Upper lobe of right lung (tissue), 1 donor: Measurements from ENCODE around the gene ANKRD62. TPM values are rescaled to one million over a fixed set of nuclear protein-coding genes. Genes with fewer than 3 reads are reported as not detected.

Experiments used
- ATAC-seq: fragments of 200-7000 bp; cut with Tn5 transposase; one replicate; pipeline ENCODE4 v1.9.1; 2020; ENCODE audit warnings: mild to moderate bottlenecking, moderate library complexity
- DNase-seq: peaks from one replicate; pipeline ENCODE4 v3.0.0-alpha.2; 2020
- H3K27ac ChIP-seq: fragments of 200-600 bp; one replicate; pipeline ENCODE4 v1.8.0; 2022
- H3K27me3 ChIP-seq: fragments of 200-600 bp; one replicate; pipeline ENCODE4 v1.8.0; 2022; ENCODE audit warnings: mild to moderate bottlenecking
- H3K36me3 ChIP-seq: fragments of 200-600 bp; one replicate; pipeline ENCODE4 v1.8.0; 2022
- H3K4me1 ChIP-seq: fragments of 200-600 bp; one replicate; pipeline ENCODE4 v1.8.0; 2022
- H3K4me3 ChIP-seq: fragments of 200-600 bp; one replicate; pipeline ENCODE4 v1.8.0; 2022; ENCODE audit warnings: mild to moderate bottlenecking
- H3K9me3 ChIP-seq: fragments of 200-600 bp; one replicate; pipeline ENCODE4 v1.8.0; 2022
- CTCF ChIP-seq: fragments of 200-600 bp; IDR thresholded peaks from one replicate; pipeline ENCODE4 v1.8.0; 2022; ENCODE audit warnings: antibody characterized with exemption
- intact Hi-C: fragments of 100-400 bp; cut with DNase I; formaldehyde crosslinking; loops from one replicate; pipeline ENCODE4 v1.11.0; 2022
- total RNA-seq: library from RNA; stranded (reverse); fragmentation: NEBNext Ultra II Directional; extraction: Animal tissue kit (Norgen Biotek cat#: 25700); gene quantifications from one replicate; pipeline ENCODE4 v1.2.1, GENCODE V29; 2021
- donor health status: DM: no; HTN: yes; CAD: no; lungs with severe emphysema.

The ANKRD62 gene
- total RNA-seq, 1 donor from 2014 or later = 0.12 TPM

GRCh38 chr18:12154361-12154760 lies 60.7 kb downstream of the ANKRD62 start:
- no peak for TF ChIP-seq CTCF
- Histone ChIP-seq H3K27ac (no peak overlapping the region), H3K9me3 (no peaks in the 10 kb centered on the region), H3K27me3 (no peaks in the 10 kb centered on the region), H3K4me3 (no peak overlapping the region), H3K4me1 (no peaks in the 10 kb centered on the region), H3K36me3 (no peaks in the 10 kb centered on the region)
- DNase-seq = no peak
- intact Hi-C loops = no loop called here
- ATAC-seq = peak; percentile 46

- TF ChIP-seq CTCF = no peak
- DNase-seq = no peak
- H3K36me3 ChIP-seq = no peaks in the 10 kb centered on the region
- ATAC-seq = no peak
- intact Hi-C loops = no loop called here
- H3K9me3 ChIP-seq = no peaks in the 10 kb centered on the region
- H3K4me3 ChIP-seq = no peak overlapping the region
- no peaks in the 10 kb centered on the region for H3K4me1 ChIP-seq
- H3K27me3 ChIP-seq = no peaks in the 10 kb centered on the region
- no peak overlapping the region for H3K27ac ChIP-seq
Observed at GRCh38 chr18:12155996-12156395, 62.4 kb downstream of the ANKRD62 start.

- ATAC-seq = no peak
- TF ChIP-seq CTCF = no peak
- Histone ChIP-seq H3K4me3 (no peak overlapping the region), H3K9me3 (no peaks in the 10 kb centered on the region), H3K4me1 (no peaks in the 10 kb centered on the region), H3K27me3 (no peaks in the 10 kb centered on the region), H3K27ac (no peak overlapping the region), H3K36me3 (no peaks in the 10 kb centered on the region)
- no peak for DNase-seq
- intact Hi-C loops = no loop called here
Observed at GRCh38 chr18:12159446-12159845, 65.8 kb downstream of the ANKRD62 start.

GRCh38 chr18:12162786-12163185 lies 69.1 kb downstream of the ANKRD62 start:
- TF ChIP-seq CTCF = no peak
- Histone ChIP-seq H3K4me1 (no peaks in the 10 kb centered on the region), H3K27me3 (no peaks in the 10 kb centered on the region), H3K36me3 (no peaks in the 10 kb centered on the region), H3K27ac (no peak overlapping the region), H3K9me3 (peaks cover 2% of the 10 kb centered on the region), H3K4me3 (no peak overlapping the region)
- DNase-seq = no peak
- no peak for ATAC-seq
- intact Hi-C loops = no loop called here

GRCh38 chr18:12165038-12165768 lies 71.6 kb downstream of the ANKRD62 start:
- H3K36me3 ChIP-seq = no peaks in the 10 kb centered on the region
- peaks cover 2% of the 10 kb centered on the region for H3K9me3 ChIP-seq
- intact Hi-C loops = no loop called here
- ATAC-seq = no peak
- TF ChIP-seq CTCF = no peak
- H3K4me1 ChIP-seq = no peaks in the 10 kb centered on the region
- no peaks in the 10 kb centered on the region for H3K27me3 ChIP-seq
- H3K27ac ChIP-seq = no peak overlapping the region
- DNase-seq = no peak
- no peak overlapping the region for H3K4me3 ChIP-seq

Other genes starting within 250 kb of the ANKRD62 start
- gene CHMP1B, start 242.4 kb upstream of the ANKRD62 start, total RNA-seq = 42.6 TPM
- 67.0 TPM for gene MPPE1, start 185.5 kb upstream of the ANKRD62 start, total RNA-seq
- gene IMPA2, start 112.3 kb upstream of the ANKRD62 start, total RNA-seq = 54.6 TPM
- not detected for gene CIDEA, start 160.5 kb downstream of the ANKRD62 start, total RNA-seq
- gene TUBB6, start 214.4 kb downstream of the ANKRD62 start, total RNA-seq = 110 TPM